NCI-H510A (cell line): ENCODE measurements around the gene KIF19.

ENCODE experiments used
- DNase-seq: peaks from one replicate; lab custom pipeline; 2025; lab: John Stamatoyannopoulos, UW

The KIF19 gene

GRCh38 chr17:74305865-74306654 is 20.0 kb upstream of the KIF19 start:
- no peak for DNase-seq

DNA sequence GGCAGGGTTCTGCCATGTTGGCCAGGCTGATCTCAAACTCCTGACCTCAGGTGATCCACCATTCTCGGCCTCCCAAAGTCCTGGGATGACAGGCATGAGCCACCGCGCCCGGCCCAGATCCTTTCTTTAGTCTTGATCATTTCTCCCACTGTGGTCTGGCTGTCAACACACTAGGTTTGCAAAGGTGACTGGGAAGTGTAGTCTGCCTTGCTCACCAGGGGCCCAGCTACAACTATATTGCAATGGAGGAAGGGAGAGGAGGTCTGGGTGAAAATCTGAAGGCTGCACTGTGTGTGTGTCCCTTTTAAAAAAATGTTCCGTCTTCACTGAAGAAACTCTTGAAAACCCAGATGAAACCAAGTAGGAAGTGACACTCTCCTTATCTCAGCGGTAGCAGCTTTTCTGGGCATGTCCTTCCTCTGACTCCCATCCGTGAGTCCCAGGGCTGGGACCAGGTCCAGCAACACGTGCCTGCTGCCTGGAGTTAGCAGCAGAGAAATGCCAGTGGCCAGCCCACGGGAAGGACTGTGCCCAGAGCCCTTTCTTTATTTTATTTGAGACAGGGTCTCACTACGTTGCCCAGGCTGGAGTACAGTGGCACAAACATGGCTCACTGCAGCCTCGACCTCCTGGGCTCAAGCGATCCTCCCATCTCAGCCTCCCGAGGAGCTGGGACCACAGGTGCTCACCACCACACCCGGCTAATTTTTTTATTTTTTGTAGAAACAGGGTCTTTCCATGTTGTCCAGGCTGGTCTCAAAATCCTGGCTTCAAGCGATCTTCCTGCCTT is 17.8 kb upstream of the KIF19 start:
- DNase-seq = no peak

GRCh38 chr17:74309902-74310301 is 16.1 kb upstream of the KIF19 start:
- no peak for DNase-seq

GRCh38 chr17:74314877-74315276 is 11.1 kb upstream of the KIF19 start:
- no peak for DNase-seq

- DNase-seq = no peak
These were observed 9.8 kb upstream of the KIF19 start for GRCh38 chr17:74316220-74316619.

GRCh38 chr17:74317071-74317470 is 9.0 kb upstream of the KIF19 start:
- no peak for DNase-seq

DNA sequence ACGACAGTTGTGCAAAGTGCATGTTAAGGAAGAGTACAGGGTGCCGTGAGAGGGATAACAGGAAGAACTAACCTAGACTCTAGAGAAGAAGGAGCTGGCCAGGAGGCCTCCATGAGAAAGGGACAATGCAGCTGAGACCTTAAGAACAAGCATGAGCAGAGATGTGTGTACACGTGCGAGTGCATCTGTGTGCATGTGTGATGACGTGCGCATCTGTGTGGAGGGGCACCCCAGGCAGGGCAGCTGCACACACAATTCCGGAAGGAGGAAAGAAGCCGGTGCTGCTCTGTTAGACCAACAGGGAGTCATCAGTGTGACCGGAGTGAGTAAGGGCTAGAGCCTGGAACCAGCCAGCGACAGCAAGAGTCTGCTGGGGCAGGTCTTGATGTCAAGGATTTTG is 7.6 kb upstream of the KIF19 start:
- no peak for DNase-seq

DNA sequence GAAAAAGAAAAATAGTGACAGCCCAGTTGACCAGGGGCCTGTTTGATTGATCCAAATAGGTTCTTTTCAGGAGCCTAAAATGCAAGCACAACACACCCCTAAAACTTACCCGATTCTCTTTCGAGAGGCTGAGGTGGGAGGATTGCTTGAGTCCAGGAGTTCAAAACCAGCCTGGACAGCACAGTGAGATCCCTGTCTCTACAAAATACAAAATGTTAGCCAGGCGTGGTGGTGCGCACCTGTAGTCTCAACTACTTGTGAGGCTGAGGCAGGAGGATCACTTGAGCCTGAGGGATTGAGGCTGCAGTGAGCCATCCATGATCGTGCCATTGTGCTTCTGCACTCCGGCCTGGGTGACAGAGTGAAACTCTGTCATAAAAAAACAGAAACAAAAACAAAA is 1.5 kb upstream of the KIF19 start:
- no peak for DNase-seq

DNA sequence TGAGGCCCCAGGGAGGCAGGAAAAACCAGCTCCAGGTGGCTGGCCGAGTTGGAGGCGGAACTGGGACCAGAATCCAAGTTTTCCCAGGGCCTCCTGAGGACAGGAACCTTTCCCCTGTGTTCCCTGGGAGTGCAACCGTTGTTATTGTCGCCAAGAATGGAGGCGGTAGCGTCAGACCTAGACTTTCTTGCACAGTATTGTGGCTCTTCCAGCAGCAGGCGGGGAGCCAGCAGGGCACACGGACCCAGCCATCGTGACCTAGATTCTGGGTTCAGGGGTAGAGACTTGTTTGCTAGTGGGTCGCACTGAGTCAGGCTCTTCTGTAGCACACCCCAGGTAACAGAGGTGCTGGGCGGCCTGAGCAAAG is 667 bp upstream of the KIF19 start:
- DNase-seq = no peak

DNA sequence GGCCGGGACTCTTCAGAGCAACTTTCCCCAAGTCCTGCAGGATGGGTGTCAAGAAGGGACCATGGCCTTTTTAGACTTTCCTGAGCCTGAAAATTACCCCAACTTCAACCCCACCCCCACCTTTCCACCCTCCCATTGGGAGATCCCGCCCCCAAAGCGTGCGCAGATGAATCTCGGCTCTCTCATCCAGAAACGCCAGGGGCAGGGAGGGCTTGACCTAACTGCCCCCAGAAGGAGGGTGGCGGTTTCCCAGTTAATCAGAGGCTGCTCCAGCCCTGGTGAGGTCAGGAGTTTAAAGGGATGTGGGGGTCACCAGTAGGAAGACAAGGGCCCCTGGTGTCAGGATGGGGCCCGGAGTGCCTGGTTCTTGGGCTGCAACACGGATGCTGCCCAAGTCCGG is 480 bp downstream of the KIF19 start:
- no peak for DNase-seq

- no peak for DNase-seq
These were observed 2.5 kb downstream of the KIF19 start for GRCh38 chr17:74328487-74328886.

DNA sequence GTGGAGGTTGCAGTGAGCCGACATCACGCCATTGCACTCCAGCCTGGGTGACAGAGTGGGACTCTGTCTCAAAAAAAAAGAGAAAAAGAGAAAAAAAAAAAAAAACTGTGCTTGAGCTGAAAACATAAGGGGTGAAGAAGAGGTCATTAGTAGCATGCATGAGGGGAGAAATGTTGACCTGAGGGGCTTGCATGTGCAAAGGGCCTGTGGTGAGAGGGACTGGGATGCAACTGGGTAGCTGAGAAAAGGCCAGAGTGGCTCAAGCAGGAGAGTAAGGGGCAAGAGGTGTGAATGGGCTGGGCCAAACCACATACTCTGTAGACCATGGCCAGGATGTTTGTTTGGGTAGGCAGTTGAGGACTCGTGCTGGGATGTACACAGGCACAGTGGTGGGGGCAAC is 3.4 kb downstream of the KIF19 start:
- no peak for DNase-seq

GRCh38 chr17:74330446-74330845 is 4.4 kb downstream of the KIF19 start:
- DNase-seq = no peak

DNA sequence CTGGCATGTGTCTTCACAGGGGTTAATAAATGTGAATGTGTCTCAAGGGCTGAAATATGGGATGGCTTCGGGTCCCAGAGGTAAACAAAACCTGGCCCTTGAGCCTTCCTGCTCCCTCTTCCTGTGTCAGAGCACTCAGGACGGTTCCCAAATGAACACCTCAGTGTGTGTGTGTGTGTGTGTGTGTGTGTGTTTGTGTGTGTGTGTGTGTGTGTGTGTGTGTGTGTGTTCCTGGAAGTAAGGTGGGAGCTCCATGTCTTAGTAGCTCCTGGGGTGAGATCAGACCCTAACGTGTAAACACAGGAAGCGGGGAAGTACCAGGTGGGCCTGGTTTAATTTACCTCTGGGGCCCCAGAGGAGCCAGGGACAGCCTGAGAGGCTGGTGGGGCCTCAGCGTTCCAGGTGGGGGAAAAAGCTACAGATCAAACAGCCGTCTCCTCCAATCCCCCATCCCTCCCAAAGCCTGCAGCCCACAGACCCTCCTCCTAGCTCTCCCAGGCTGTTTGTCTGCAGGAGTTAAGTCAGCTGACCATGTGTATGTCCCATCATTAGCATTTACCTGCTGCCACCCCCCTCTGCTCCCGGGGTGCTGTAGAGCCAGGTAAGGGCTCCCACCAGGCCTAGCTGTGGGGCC is 6.1 kb downstream of the KIF19 start:
- peak; percentile 70 for DNase-seq

- DNase-seq = peak; percentile 97
These were observed 6.8 kb downstream of the KIF19 start for GRCh38 chr17:74332763-74333283.

GRCh38 chr17:74334393-74335039 is 8.5 kb downstream of the KIF19 start:
- DNase-seq = no peak

- DNase-seq = no peak
These were observed 9.6 kb downstream of the KIF19 start for GRCh38 chr17:74335529-74336062.

DNA sequence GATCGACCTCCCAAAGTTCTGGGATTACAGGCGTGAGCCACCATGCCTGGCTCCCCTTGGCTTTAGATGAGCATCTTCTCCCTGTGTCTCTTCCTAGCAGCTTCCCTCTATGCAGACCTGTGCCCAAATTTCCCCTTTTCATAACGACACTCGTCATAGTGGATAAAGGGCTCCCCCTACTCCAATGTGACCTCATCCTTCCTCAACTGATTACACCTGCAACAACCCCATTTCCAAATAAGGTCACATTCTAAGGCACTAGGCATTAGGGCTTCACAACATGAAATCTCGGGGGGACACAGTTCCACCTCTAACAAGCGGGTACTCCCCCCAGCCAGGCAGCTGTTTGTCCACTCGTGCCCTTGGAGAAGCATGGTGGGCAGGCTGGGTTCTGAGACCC is 10.3 kb downstream of the KIF19 start:
- no peak for DNase-seq

DNA sequence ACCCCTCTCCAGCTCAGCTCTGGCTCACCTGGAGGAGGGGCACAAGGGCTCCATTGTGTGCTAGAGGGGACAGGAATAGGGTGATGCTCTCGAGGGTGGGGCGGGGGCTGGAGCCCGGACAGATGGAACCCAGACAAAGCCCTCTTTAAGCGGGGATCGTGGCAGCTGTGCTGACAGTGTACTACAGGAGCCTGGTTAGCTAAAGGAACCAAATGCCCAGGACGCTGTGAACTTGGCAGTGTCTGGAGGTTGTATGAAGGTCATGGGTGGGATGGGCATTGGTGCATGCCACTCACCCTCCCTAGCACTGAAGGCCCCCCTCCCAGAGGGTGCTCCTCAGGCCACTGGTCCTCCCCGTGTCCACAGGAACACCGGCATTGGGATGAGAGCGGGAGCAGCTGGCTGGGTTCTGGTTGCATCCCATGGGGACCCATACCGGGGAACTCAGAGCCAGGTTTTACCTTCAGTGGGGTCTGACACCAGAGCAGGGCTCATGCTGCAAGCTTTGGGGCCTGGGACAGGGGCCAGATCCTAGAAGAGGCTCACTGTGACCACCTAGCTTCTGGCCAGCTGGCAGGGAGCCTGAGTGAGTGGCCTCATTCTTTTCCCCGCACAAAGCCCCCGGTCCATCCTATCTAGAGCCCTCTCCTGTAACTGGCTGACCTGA is 11.9 kb downstream of the KIF19 start:
- no peak for DNase-seq

GRCh38 chr17:74339537-74340195 is 13.6 kb downstream of the KIF19 start:
- peak; percentile 52 for DNase-seq

GRCh38 chr17:74340470-74341023 is 14.5 kb downstream of the KIF19 start:
- no peak for DNase-seq
